ENCODE data around the gene MACROD2. TPM values are rescaled to one million over a fixed set of nuclear protein-coding genes. Genes with fewer than 3 reads are reported as not detected.
"Not testable (repeated sequence)": the region's sequence is repeated elsewhere in the genome, so short reads cannot be mapped to it uniquely, and the experiment has no call there.

The MACROD2 gene
- total RNA-seq, 1 experiment from 2014 or later, result 2.3 TPM

GRCh38 chr20:15146948-15147347 lies 1151.6 kb downstream of the MACROD2 start:
- DNase-seq (ENCODE audit: low spot score), result no peak

- DNase-seq (ENCODE audit: low spot score), result no peak
Observed at GRCh38 chr20:15154070-15154469, 1158.8 kb downstream of the MACROD2 start.

GRCh38 chr20:15155848-15156401 lies 1160.6 kb downstream of the MACROD2 start:
- no peak for DNase-seq (ENCODE audit: low spot score)

GRCh38 chr20:15158533-15158932 lies 1163.2 kb downstream of the MACROD2 start:
- DNase-seq (ENCODE audit: low spot score), result no peak

GRCh38 chr20:15162079-15162647 lies 1166.8 kb downstream of the MACROD2 start:
- no peak for DNase-seq (ENCODE audit: low spot score)

GRCh38 chr20:15163632-15164031 lies 1168.3 kb downstream of the MACROD2 start:
- DNase-seq (ENCODE audit: low spot score), result no peak

- DNase-seq (ENCODE audit: low spot score), result no peak
Observed at GRCh38 chr20:15164726-15165125, 1169.4 kb downstream of the MACROD2 start.

- DNase-seq (ENCODE audit: low spot score), result no peak
Observed at GRCh38 chr20:15166744-15167143, 1171.4 kb downstream of the MACROD2 start.

GRCh38 chr20:15171016-15171415 lies 1175.7 kb downstream of the MACROD2 start:
- no peak for DNase-seq (ENCODE audit: low spot score)

GRCh38 chr20:15176929-15177328 lies 1181.6 kb downstream of the MACROD2 start:
- no peak for DNase-seq (ENCODE audit: low spot score)

GRCh38 chr20:15178581-15178980 lies 1183.3 kb downstream of the MACROD2 start:
- DNase-seq (ENCODE audit: low spot score), result no peak

- no peak for DNase-seq (ENCODE audit: low spot score)
Observed at GRCh38 chr20:15179381-15179780, 1184.1 kb downstream of the MACROD2 start.

GRCh38 chr20:15179781-15180180 lies 1184.5 kb downstream of the MACROD2 start:
- DNase-seq (ENCODE audit: low spot score), result no peak

GRCh38 chr20:15185322-15185721 lies 1190.0 kb downstream of the MACROD2 start:
- no peak for DNase-seq (ENCODE audit: low spot score)

- no peak for DNase-seq (ENCODE audit: low spot score)
Observed at GRCh38 chr20:15185913-15186312, 1190.6 kb downstream of the MACROD2 start.

GRCh38 chr20:15187612-15188011 lies 1192.3 kb downstream of the MACROD2 start:
- no peak for DNase-seq (ENCODE audit: low spot score)

GRCh38 chr20:15188415-15188814 lies 1193.1 kb downstream of the MACROD2 start:
- DNase-seq (ENCODE audit: low spot score), result no peak

GRCh38 chr20:15191082-15191723 lies 1195.9 kb downstream of the MACROD2 start:
- no peak for DNase-seq (ENCODE audit: low spot score)

GRCh38 chr20:15195378-15195777 lies 1200.1 kb downstream of the MACROD2 start:
- DNase-seq (ENCODE audit: low spot score), result no peak

GRCh38 chr20:15196547-15197255 lies 1201.4 kb downstream of the MACROD2 start:
- no peak for DNase-seq (ENCODE audit: low spot score)

- not testable (repeated sequence) for DNase-seq (ENCODE audit: low spot score)
Observed at GRCh38 chr20:15198017-15198416, 1202.7 kb downstream of the MACROD2 start.

GRCh38 chr20:15199698-15200097 lies 1204.4 kb downstream of the MACROD2 start:
- no peak for DNase-seq (ENCODE audit: low spot score)

GRCh38 chr20:15200147-15200565 lies 1204.8 kb downstream of the MACROD2 start:
- DNase-seq (ENCODE audit: low spot score), result no peak

All from HT-29 (cell line).